ENCODE results near the gene CTBP1.

The CTBP1 gene

DNA sequence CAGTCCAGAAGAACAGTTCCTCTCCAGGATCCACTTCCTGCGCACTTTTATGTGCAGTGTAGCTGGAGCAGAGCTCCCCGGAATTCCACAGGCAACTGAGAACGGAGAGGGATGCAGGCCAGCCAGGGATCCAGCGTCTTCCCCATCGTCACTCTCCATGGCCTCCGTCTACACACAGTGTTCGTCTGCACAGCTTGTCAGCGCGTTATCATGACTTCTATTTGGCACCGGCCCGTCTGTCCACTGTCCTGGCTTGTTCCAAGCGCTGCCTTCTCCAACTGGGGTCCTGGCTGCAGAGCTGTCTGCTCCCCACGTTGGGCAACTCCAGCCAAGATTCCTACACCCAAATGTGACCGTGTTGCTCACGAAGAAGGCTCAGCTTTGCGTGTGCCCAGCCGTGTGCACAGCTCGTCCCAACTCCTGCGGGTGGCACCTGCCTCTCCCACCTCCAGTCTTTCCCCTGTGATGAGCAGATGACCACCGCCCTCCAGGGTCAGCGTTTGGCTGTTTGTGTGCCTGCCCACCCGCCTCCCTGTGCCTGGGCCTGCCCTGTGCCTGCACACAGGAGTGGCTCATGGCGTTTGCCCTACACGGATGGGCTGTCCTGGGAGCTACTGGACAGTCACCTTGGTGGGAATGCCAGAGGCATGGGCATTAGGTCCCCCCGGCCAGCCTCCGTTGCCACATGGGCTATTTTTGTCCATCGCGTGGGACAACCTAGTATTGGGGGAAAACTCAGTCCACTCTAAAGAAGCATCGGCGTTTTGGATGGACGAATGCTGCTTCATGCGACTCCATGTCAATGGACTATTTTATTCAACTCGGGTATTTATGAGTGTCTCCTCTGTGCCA, 2.2 kb upstream of the CTBP1 start:
- in situ Hi-C loops (cut with MboI; ENCODE audit: low sequenced_read_pairs): no loop called here

DNA sequence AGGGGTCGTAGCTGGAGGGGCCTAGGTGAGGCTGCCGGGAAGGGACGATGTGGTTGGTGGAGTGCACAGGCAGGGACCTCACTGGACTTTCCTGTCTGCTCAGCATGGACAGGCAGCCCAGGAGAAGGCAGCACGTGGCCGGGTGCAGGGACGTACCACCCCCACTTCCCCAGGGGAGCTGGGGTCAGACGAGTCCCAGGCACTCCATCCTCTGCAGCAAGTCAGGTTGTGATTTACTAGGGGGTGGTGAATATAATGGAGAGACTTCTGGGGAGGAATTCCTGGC, 1.5 kb upstream of the CTBP1 start:
- in situ Hi-C loops (cut with MboI; ENCODE audit: low sequenced_read_pairs): no loop called here

DNA sequence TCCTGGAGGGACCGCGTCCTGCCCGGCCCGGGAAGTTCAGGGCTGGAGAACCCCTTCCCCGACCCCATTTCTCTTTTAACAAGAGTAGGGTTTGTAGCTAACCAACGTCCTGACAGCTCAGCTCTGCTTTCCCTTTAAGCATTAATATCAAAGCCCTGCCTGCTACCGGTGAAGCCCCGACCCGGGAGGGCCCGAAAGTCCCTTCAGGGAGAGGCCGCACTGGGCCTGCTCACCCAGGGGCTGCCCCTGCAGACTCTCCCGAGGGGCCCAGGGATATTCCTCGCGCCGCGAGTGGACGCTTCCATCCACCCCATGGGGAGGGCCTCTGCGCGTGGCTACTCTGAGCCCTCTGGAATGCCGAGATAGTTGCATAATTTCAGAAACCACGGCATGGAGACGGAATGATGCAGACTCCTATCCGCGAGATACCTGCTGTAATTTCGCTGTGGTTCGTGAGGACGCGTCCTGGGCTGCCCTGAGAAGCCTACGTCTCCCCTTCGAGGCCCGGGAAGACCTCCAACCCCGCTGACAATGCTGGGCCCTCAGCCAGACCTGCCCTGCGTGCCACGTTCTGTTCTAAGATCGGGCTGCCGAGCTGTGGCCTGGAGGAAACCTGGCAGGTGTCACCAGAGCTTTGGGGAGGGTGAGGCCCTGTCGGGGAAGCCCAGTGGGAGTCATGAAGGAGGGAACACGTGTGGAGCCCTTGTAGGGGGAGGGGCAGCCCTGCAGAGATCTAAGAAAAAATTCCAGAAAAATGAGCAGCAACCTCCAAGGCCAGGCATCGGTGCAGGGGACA, 999 bp upstream of the CTBP1 start:
- in situ Hi-C loops (cut with MboI; ENCODE audit: low sequenced_read_pairs): no loop called here

DNA sequence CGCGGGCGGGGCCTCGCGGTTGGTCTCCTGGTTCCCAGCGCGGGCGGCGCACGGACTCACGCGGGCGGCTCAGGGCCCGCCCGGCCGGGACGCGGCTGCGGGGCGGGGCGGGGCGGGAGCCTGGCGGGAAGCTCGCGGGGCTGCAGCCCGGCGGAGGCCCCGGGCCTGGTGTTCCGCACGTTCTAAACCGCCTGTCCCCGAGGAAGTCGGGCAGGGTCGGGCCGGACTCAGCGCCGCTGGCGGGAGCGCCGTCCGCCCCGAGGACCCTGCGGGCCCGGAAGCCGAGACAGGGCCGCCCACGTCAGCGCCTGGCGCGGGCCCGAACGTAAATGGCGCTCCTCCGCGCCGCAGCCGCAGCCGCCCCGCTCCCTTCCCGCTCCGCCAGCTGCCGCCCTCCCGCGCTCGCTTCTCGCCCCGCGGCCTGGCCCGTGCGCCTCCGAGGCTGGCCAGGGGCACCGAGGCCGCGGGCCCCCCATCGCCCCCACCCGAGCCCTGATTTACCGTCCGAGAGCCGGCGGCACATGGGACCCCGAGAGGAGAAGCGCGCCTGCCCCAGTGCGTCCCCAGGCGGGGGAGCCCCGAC, 309 bp upstream of the CTBP1 start:
- in situ Hi-C loops (cut with MboI; ENCODE audit: low sequenced_read_pairs): no loop called here

DNA sequence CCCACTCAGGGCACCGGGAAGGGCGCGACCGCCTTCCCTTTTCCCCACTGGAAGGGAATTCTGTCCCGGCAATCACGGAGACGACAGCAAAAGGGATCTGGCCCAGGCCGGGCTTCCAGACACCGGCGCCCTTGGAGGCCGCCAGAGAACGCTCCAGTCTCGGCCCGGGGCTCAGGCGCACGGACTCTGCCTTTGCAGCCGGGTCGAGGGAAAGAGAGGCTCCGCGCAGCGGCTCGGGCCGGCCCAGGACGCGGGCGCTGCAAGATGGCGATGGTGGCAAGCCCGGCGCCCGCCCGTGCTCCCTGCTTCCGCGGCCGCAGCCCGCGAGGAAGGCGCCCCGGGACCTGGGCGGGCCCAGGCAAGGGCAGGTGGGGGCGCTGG, 1.1 kb downstream of the CTBP1 start:
- in situ Hi-C loops (cut with MboI; ENCODE audit: low sequenced_read_pairs): no loop called here

DNA sequence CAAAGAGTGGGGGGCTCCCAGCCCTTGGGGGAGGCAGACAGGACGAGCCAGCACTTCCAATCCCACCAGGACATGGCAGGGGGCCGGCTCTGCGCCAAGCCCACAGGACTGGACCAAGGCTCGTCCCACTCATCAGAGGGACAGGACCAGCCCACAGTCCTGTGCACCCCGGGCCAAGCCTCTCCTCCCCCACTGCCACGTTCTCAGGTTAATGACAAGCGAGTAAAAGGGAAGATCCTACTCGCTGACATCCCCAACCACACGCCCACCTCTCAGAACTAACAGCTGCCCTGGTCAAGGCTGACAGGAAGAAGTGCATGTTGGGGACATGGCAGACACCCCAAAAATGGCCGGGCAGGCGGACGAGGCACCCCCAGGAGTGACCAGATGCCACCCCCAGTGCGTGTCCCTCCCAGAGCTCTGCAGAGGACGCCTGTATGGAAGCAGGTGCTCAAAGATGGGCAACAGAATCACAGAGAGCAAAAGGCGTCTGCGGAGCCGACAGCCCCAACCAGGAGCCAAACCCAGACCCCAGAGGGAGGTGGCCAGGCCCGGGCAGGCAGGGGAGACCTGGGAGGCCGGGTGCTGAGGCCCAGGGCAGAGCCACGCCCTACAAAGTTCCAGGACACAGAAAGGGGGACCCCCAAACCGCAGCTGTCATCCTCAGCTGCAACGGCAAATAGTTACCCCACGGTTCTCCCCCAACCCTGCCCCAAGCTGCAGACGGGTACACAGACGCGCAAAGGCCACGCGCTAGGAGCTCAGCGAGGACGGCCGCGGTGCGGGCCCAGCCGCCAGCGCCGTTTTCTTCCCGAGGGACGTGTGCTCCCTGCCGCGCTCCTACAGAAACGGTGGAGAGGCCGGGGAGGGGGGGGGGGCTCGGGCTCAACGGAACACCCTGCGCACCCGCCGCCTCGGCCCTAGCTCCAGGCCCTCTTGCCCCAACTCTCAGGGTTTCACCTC, 1.7 kb downstream of the CTBP1 start:
- in situ Hi-C loops (cut with MboI; ENCODE audit: low sequenced_read_pairs): no loop called here

DNA sequence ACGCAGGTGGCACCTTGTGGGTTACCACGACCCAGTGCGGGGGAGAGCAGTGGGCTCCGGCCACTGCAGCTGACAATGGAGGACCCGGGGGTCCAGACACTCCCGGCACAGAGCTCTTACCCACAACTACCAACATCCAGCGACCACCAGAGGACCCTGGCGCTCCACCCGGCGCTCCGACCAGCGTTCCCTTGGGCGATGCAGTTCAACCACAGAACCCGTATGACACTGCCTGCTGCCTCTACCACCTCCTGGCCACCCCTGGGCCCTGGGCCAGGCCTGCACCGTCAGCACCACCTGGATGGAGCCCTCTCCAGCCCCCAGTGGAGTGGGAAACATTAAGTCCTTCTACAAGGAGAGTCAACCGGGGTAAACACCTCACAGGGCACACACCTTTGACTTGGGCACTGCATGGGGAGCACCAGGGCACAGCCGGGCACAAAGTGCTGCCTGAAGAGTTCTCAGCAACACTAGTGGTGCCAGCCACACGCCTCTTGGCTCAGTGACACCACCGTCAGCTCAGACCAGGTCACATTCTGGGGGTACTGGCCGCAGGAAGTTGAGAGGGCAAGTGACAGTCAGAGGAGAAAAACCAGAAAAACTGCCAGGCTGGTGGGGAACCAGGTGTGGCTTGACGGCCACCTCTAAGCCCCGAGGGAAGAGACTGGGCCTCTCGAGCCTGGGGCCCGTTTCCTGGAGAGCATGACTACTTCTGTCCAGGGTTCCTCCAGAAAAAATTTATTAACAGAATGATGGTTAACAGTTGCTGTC, 2.6 kb downstream of the CTBP1 start:
- in situ Hi-C loops (cut with MboI; ENCODE audit: low sequenced_read_pairs): no loop called here

DNA sequence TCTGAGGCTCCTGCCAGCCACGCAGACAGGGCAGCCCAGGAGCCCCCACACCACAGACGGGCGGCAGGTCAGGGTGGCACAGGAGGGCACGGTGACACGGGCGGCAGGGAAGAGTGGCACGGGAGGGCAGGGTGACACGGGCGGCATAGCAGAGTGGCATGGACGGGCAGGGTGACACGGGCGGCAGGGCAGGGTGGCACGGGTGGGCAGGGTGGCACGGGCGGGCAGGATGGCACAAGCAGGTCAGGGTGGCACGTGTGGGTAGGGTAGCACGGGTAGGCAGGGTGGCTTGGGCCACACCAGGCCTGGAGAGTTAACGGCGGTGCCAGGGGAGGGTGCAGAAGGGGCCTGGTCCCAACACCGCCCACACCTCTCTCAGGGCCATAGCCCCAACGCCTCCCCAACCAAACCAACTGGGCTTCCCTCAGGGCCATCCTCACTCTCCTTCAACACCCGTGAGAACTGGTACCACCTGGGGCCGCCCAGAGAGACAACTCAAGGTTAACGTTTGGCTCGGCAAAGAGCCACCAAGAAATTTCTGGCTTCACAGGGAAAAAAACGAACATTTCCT, 3.4 kb downstream of the CTBP1 start:
- in situ Hi-C loops (cut with MboI; ENCODE audit: low sequenced_read_pairs): no loop called here

DNA sequence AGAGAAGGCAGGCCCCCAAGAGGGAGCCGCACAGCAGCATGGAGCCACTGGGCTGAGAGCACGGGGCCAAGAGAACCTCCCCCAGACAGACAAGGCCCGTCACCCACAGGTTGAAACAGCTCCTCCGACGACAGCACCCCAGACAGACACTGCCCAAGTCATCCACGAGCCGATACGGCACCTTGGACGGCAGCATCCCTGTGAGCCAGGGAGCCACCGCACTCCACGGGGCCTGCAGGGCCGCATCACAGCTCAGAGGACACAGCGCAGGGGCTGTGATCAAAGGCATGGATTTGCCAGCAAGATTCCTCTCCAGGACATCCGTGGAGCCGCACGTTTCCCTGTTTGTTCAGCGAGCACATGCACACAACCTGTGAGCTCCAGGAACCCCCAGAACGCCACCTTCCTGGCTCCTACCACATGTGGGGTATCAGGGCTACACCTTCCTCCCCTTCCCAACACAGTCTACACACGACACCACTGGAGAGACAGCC, 3.9 kb downstream of the CTBP1 start:
- in situ Hi-C loops (cut with MboI; ENCODE audit: low sequenced_read_pairs): no loop called here

DNA sequence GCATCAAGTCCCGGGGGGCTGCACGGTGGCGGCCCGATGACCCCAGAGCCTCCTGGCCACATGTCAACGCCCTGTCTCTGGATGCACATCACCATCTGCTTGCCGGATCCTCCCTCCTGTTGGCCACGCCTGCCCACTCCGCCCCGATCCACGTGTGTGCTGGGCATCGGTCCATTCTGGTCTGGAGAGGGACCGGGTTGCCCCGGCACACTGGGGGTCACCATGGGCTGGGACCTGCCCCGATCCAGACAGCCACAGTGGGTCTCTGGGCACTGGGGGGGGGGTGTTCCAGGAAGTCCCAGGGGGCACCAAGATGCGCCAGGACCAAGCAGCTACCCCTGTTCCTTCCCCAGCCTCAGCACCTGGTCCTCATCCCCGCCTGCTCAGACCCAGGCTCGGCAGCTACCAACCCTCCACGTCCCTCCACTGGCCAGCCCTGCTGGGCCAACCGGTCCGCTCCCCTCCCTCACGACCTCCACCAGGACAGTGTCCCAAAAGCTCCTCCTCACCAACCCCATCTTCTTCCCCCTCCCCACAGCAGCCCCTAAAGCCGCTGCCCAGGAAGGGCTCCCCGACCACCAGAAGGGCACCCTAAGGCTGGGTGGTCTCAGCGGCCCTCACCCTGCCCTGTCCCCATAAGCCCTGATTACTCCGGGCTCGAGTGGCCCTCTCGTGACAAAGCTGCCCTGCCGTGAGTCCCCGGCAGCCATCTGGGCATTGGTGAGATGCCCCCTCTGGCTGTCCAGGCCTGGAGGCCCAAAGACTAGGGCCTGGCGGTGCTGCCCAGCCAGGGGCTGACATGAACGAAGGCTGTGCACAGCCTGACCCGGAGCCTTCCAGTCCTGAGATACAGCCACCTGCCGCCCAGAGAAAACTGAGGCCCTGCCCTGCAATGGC, 4.6 kb downstream of the CTBP1 start:
- in situ Hi-C loops (cut with MboI; ENCODE audit: low sequenced_read_pairs): no loop called here

DNA sequence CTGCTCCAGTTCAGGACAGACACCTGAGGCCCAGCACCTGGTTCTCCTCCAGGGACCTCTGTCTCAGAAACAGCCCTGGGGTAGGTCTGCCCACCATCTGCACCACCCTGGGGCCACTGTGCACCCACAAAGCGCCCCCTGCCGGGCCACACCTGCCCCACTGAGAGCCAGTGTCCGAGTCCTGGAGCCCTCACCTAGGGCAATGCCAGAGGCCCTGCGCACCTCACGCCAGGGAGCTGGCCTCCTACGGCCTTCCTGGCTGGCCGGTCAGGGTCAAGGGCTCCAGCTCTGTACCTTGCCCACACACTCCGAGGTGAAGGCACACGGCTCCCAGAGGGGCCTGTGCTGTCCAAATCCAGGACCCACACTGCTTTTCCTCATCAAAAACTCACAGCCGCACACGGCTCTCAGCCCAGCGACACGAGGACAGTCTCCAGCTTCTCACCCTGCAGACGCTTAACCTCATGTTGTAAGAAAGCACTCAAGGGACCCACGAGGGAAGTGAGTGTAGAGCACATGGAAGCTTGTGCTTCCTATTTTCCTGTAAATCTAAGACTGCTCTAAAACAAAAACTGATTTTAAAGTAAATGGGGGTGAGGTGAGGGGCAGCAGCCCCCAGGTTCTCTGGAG, 5.4 kb downstream of the CTBP1 start:
- in situ Hi-C loops (cut with MboI; ENCODE audit: low sequenced_read_pairs): no loop called here

DNA sequence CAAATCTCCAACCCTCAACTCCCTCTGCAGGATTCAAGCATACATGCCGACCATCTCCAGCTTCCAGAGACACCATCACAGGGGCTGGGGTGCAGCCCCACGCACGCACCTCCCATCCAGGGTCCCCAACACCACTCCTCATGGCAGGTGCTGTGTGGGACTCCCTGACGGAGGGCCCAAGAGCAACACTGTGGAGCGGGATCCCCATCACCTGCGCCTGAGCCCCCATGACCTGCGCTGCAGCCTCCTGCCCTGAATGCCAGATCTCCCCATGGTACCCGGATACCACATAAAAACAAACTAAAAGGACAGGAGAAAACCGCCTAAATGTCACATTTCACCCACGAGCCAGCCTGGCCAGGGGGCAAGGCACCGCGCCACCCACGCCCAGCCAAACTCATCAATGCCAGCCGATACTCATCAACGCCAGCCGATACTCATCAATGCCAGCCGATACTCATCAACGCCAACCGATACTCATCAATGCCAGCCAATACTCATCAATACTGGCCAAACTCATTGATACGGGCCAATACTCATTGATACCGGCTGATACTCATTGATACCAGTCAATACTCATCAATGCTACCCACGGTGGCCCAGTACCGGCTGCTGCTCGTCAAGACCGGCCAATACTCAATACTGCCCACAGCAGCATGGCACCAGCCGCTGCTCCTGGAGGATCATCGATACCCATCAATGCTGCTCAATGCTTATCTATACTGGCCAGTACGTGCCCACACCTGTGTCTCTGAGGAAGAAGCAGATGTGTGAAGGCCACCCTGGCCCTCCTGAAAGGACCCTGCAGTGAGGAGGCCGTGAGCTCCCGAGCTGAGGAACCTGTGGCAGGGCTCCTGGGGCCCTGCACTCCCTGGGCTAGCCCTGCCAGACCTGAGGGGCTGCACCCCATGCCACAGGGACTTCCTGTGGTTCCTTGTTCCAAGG, 6.2 kb downstream of the CTBP1 start:
- in situ Hi-C loops (cut with MboI; ENCODE audit: low sequenced_read_pairs): no loop called here

DNA sequence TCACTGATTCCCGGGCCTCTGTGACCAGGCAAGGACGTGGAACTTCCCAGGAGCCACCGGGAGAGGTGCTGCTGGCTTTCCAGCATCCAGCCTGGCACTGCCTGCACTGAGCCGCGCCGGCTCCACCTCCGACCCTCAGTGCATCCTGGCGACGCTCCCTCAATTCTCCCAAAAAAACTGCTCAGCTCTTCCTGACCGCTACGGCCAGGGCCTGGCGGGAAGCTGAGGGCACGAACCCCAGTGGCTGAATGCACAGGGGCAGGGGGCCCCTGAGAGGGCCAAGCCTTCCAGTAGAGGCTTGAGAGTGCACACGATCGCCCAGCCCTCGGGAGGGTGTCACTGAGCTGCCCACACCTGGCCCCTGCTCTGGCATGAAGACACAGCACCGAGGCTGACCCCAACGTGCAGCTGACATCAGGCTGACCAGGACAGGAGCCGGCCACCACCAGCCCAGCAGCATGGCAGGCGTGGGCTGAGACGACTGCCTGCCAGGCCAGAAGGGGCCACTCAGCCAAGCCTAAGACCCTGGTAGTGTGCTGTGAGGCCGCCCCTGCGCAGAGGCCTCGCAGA, 6.9 kb downstream of the CTBP1 start:
- in situ Hi-C loops (cut with MboI; ENCODE audit: low sequenced_read_pairs): no loop called here

DNA sequence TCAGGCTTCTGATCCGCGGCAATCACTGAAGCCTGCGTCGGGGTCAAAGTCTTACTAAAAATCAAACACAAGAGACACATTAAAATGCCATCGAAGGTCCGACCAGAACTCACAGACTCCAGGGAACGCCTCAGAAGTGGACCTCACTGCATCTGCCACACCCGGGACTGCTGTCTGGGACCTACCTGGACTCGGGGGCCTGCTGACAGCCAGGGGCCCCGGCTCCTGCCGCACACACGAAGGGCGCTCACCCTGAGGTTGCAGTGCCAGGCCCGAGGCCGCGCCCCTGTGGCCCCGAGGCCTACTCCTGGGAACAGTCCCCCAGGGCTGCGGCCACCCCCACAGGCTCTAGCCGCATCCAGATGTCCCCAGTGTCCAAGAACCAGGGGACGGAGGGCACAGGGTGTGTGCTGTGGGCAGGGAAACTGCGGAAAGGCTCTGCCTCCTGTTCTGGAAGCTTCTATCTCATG, 7.4 kb downstream of the CTBP1 start:
- in situ Hi-C loops (cut with MboI; ENCODE audit: low sequenced_read_pairs): no loop called here

DNA sequence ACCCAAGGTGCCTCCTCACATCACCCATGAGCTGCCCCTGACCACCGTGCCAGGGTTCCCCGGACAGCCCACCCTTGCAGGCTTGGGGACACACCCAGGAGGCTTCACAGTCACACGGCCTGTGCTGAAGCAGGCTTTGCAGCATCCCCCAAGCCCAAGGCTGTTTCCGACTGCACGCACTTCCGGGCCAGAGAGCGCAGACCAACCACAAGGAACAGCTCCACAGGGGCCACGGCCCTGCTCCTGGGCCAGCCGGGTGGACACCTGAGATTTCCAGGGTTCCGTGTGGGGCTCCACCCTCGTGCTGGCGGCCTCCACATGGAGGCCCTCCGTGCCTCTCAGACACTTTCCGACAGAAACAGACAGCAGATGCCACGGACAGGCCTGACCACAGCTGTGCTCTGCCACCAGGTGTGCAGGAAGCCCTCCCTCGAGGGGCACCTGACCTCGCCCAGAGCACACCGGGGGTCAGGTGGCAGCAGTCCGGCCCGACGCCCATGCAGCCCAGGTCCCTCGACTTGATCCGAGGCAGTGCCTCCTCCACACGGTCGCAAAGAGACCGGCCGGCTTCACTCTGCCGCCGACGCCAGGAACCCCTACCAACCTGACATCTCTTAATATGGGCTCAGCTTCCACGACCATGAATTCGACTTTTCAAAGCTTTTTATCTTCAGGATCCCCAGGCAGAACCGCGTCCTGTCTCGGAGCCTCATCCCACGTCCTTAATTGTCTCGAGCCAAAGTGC, 8.0 kb downstream of the CTBP1 start:
- in situ Hi-C loops (cut with MboI; ENCODE audit: low sequenced_read_pairs): no loop called here

DNA sequence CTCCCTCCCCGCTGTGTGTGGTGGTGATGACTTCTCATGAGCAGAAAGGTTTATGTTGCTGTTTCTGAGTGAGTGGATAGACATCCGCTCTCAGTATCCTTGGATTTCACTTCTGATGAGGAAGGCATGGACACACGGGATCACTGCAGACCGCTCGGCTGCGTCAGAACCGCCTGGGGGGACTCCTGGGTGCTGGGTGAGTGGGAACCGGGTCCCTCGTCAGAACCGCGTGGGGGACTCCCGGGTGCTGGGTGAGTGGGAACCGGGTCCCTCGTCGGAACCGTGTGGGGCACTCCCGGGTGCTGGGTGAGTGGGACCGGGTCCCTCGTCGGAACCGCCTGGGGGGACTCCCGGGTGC, 9.0 kb downstream of the CTBP1 start:
- in situ Hi-C loops (cut with MboI; ENCODE audit: low sequenced_read_pairs): no loop called here
